Measurements from ENCODE around the gene MRPS10.

Gene MRPS10

GRCh38 chr6:42184475-42184874 is 33.2 kb downstream of the MRPS10 start:
- Histone ChIP-seq H3K4me3 (ENCODE audit: low read depth, low read length) (no peak overlapping the region), H3K36me3 (replicated peaks) (no peaks in the 10 kb centered on the region), H3K27me3 (replicated peaks) (no peaks in the 10 kb centered on the region), H3K27ac (no peak overlapping the region)
- TF ChIP-seq, protein P1, sequence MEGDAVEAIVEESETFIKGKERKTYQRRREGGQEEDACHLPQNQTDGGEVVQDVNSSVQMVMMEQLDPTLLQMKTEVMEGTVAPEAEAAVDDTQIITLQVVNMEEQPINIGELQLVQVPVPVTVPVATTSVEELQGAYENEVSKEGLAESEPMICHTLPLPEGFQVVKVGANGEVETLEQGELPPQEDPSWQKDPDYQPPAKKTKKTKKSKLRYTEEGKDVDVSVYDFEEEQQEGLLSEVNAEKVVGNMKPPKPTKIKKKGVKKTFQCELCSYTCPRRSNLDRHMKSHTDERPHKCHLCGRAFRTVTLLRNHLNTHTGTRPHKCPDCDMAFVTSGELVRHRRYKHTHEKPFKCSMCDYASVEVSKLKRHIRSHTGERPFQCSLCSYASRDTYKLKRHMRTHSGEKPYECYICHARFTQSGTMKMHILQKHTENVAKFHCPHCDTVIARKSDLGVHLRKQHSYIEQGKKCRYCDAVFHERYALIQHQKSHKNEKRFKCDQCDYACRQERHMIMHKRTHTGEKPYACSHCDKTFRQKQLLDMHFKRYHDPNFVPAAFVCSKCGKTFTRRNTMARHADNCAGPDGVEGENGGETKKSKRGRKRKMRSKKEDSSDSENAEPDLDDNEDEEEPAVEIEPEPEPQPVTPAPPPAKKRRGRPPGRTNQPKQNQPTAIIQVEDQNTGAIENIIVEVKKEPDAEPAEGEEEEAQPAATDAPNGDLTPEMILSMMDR (IDR thresholded peaks at IDR 0.05; ENCODE audit: low read depth, low read length, missing control alignments) = no peak
- in situ Hi-C loops (cut with HindIII; ENCODE audit: low pct_ligation_motif_present, low sequenced_read_pairs) = no loop called here
- no peak for DNase-seq

DNA sequence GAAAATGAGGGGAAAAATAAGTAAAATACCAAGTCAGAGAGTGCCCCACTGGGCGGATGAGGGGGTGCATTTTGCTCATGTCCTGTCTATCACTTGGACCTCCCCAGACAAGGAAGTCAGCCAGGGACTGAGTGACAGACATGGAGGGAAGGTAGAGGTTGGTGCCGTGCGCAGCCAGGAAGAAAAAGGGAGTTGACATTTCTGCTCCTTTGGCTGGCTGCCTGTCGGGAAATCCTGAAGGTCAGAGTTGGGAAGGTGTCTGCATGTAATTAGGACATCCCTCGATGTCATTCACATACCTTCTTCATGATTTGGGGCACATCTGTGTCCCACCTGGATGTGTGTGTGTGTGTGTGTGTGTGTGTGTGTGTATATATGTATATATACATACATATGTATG is 35.6 kb downstream of the MRPS10 start:
- no peak overlapping the region for H3K27ac ChIP-seq
- H3K36me3 ChIP-seq (replicated peaks) = no peaks in the 10 kb centered on the region
- TF ChIP-seq, protein P1 (IDR thresholded peaks at IDR 0.05; ENCODE audit: low read depth, low read length, missing control alignments) = no peak
- H3K4me3 ChIP-seq (ENCODE audit: low read depth, low read length) = no peak overlapping the region
- no peak for DNase-seq
- in situ Hi-C loops (cut with HindIII; ENCODE audit: low pct_ligation_motif_present, low sequenced_read_pairs) = no loop called here
- no peaks in the 10 kb centered on the region for H3K27me3 ChIP-seq (replicated peaks)

DNA sequence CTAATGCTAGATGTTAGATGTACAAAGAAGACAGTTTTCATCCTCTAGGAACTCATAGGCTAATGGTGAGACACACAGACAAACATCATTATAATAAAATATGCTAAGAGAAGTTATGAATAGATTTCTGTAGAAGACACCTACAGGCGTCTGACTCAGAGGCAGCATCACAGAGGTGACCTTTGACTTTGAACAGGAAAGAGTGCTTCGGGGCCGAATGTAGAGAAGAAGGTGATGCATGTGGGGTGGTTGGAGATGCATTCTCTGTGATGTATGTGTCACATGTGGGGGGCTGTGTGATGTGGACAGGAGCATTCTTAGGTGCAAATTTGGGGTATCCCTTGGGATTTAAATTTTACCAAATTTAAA is 37.7 kb downstream of the MRPS10 start:
- Histone ChIP-seq H3K36me3 (replicated peaks) (no peaks in the 10 kb centered on the region), H3K27me3 (replicated peaks) (no peaks in the 10 kb centered on the region), H3K27ac (no peak overlapping the region), H3K4me3 (ENCODE audit: low read depth, low read length) (no peak overlapping the region)
- DNase-seq = no peak
- TF ChIP-seq, protein P1 (IDR thresholded peaks at IDR 0.05; ENCODE audit: low read depth, low read length, missing control alignments) = no peak
- in situ Hi-C loops (cut with HindIII; ENCODE audit: low pct_ligation_motif_present, low sequenced_read_pairs) = no loop called here

- no peaks in the 10 kb centered on the region for H3K36me3 ChIP-seq (replicated peaks)
- DNase-seq = no peak
- no peaks in the 10 kb centered on the region for H3K27me3 ChIP-seq (replicated peaks)
- no peak overlapping the region for H3K27ac ChIP-seq
- TF ChIP-seq, protein P1 (IDR thresholded peaks at IDR 0.05; ENCODE audit: low read depth, low read length, missing control alignments) = no peak
- H3K4me3 ChIP-seq (ENCODE audit: low read depth, low read length) = no peak overlapping the region
- in situ Hi-C loops (cut with HindIII; ENCODE audit: low pct_ligation_motif_present, low sequenced_read_pairs) = no loop called here
These were observed 38.3 kb downstream of the MRPS10 start for GRCh38 chr6:42179261-42179944.

- in situ Hi-C loops (cut with HindIII; ENCODE audit: low pct_ligation_motif_present, low sequenced_read_pairs) = no loop called here
- H3K4me3 ChIP-seq (ENCODE audit: low read depth, low read length) = peak overlapping the region; percentile 45
- no peak for DNase-seq
These were observed 39.9 kb downstream of the MRPS10 start for GRCh38 chr6:42177514-42178364.

More at GRCh38 chr6:42177514-42178364, 39.9 kb downstream of the MRPS10 start:
- H3K36me3 ChIP-seq (replicated peaks) = no peaks in the 10 kb centered on the region
- H3K27me3 ChIP-seq (replicated peaks) = no peaks in the 10 kb centered on the region
- H3K27ac ChIP-seq = no peak overlapping the region
- TF ChIP-seq, protein P1 (IDR thresholded peaks at IDR 0.05; ENCODE audit: low read depth, low read length, missing control alignments) = no peak
